Mucosa of stomach (tissue), 1 donor: ENCODE results near the gene RAB35.
"Not testable (repeated sequence)": the region's sequence is repeated elsewhere in the genome, so short reads cannot be mapped to it uniquely, and the experiment has no call there.

ENCODE experiments used
- H3K27me3 ChIP-seq: one replicate; pipeline ENCODE4 v1.7.0; 2013; ENCODE audit warnings: mild to moderate bottlenecking, low read length; ENCODE audit not compliant: control insufficient read depth, insufficient read depth
- H3K36me3 ChIP-seq: one replicate; pipeline ENCODE4 v1.7.0; 2013; ENCODE audit warnings: low read length; ENCODE audit not compliant: control insufficient read depth, insufficient read depth
- H3K4me1 ChIP-seq: one replicate; pipeline ENCODE4 v1.7.0; 2013; ENCODE audit warnings: mild to moderate bottlenecking, low read length; ENCODE audit not compliant: control insufficient read depth, insufficient read depth
- H3K4me3 ChIP-seq: one replicate; pipeline ENCODE4 v1.7.0; 2013; ENCODE audit warnings: low read length
- H3K9ac ChIP-seq: one replicate; pipeline ENCODE4 v1.7.0; 2013; ENCODE audit warnings: mild to moderate bottlenecking, low read length, moderate library complexity
- H3K9me3 ChIP-seq: one replicate; pipeline ENCODE4 v1.7.0; 2013; ENCODE audit warnings: mild to moderate bottlenecking, low read length, moderate library complexity; ENCODE audit not compliant: control insufficient read depth
- donor health status: Pancreatic carcinoma.

RAB35 gene

GRCh38 chr12:120056739-120057138 is 59.8 kb downstream of the RAB35 start:
- Histone ChIP-seq H3K4me1 (peaks cover 19% of the 10 kb centered on the region), H3K9me3 (no peaks in the 10 kb centered on the region), H3K36me3 (no peaks in the 10 kb centered on the region), H3K27me3 (no peaks in the 10 kb centered on the region), H3K4me3 (no peak overlapping the region), H3K9ac (no peak overlapping the region)

DNA sequence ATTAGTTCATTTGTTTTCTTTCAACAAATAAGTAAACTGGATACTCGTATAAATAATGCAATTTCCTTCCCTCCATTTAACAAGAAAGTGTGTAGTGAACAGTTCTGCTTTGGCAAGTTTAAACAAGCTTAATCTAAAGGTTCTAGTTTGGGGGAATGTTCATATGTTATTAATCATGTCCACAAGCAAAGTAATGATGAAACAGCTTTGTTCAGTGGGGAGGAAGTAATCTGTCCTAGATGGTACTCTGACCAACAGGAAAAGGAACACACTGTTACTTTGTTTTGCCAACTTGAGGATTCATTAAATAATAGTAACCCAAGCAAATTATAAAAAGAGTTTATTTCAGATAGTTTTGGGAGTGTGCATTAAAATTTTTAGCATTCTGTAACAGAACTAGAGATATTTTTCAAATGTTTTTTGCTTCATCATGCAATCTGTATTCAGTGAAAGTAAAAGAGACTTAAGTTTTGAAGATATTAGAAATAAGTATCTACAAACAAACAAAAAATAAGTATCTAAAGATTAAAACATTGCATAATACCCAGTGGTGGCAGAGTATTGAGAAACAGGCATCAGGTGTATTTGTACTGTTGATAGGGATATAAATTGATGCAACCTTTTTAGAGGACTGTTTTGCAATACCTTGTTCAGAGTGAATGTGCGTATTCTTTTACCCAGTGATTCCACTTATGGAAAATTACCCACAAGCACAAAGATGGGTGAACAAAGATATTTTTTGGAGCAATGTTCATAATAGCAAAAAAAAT is 61.1 kb downstream of the RAB35 start:
- peaks cover 9% of the 10 kb centered on the region for H3K4me1 ChIP-seq
- no peaks in the 10 kb centered on the region for H3K9me3 ChIP-seq
- no peaks in the 10 kb centered on the region for H3K36me3 ChIP-seq
- no peaks in the 10 kb centered on the region for H3K27me3 ChIP-seq
- no peak overlapping the region for H3K4me3 ChIP-seq
- H3K9ac ChIP-seq: no peak overlapping the region

GRCh38 chr12:120054293-120054692 is 62.3 kb downstream of the RAB35 start:
- H3K9ac ChIP-seq: no peak overlapping the region
- no peaks in the 10 kb centered on the region for H3K27me3 ChIP-seq
- H3K36me3 ChIP-seq: no peaks in the 10 kb centered on the region
- no peaks in the 10 kb centered on the region for H3K4me1 ChIP-seq
- H3K4me3 ChIP-seq: no peak overlapping the region
- H3K9me3 ChIP-seq: no peaks in the 10 kb centered on the region

DNA sequence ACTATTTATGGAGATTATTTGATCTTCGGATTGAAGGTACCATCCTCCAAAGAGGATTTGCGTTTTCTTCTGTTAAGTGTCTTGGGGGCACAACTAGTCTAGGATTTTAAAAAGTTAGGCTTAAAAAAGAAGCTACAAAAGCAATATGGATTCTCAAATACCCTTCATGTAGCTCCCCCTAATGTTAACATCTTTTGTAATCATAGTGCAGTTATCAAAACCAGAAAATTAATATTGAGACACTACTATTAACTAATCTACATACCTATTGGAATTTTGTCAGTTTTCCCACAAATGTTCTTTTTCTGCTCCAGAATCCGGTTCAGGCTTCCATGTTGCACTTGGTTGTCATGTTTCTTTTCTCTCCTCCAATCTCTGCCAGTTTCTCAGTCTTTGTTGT is 65.0 kb downstream of the RAB35 start:
- H3K9me3 ChIP-seq: no peaks in the 10 kb centered on the region
- H3K4me1 ChIP-seq: no peaks in the 10 kb centered on the region

GRCh38 chr12:120049426-120049825 is 67.1 kb downstream of the RAB35 start:
- no peak overlapping the region for H3K4me3 ChIP-seq
- H3K27me3 ChIP-seq: no peaks in the 10 kb centered on the region
- H3K4me1 ChIP-seq: no peaks in the 10 kb centered on the region
- H3K9me3 ChIP-seq: no peaks in the 10 kb centered on the region
- H3K9ac ChIP-seq: no peak overlapping the region
- H3K36me3 ChIP-seq: no peaks in the 10 kb centered on the region

More for the DNA sequence above, 65.0 kb downstream of the RAB35 start:
- Histone ChIP-seq H3K36me3 (no peaks in the 10 kb centered on the region), H3K9ac (no peak overlapping the region), H3K27me3 (no peaks in the 10 kb centered on the region), H3K4me3 (no peak overlapping the region)

- no peaks in the 10 kb centered on the region for H3K27me3 ChIP-seq
- no peaks in the 10 kb centered on the region for H3K36me3 ChIP-seq
- no peaks in the 10 kb centered on the region for H3K9me3 ChIP-seq
- peaks cover 9% of the 10 kb centered on the region for H3K4me1 ChIP-seq
- no peak overlapping the region for H3K9ac ChIP-seq
- H3K4me3 ChIP-seq: no peak overlapping the region
Measured at GRCh38 chr12:120048263-120048662, 68.3 kb downstream of the RAB35 start.

DNA sequence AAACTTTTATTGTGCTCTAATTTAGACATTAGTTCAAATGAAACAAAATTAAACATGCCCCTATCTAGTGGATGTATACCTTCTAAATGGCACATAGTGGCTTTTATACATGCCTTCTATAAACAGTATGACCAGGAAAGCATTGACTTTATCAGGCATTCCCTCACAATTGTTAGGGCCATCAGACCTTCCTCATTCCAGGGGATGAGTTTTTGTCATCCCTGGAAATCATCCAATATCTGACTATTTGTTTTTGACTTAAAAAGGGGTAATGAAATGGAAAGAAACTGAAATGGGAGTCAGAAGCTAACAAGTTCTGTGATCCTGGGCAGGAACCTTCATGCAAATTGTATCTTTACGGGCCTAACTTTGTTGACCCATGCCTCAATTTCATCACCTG is 69.5 kb downstream of the RAB35 start:
- Histone ChIP-seq H3K27me3 (no peaks in the 10 kb centered on the region), H3K4me1 (peaks cover 12% of the 10 kb centered on the region)

DNA sequence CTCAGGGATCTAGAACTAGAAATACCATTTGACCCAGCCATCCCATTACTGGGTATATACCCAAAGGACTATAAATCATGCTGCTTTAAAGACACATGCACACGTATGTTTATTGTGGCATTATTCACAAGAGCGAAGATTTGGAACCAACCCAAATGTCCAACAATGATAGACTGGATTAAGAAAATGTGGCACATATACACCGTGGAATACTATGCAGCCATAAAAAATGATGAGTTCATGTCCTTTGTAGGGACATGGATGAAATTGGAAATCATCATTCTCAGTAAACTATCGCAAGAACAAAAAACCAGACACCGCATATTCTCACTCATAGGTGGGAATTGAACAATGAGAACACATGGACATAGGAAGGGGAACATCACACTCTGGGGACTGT is 71.2 kb downstream of the RAB35 start:
- H3K9ac ChIP-seq, H3K9me3 ChIP-seq, H3K27me3 ChIP-seq, H3K36me3 ChIP-seq, H3K4me3 ChIP-seq: not testable (repeated sequence)
- H3K4me1 ChIP-seq: peaks cover 23% of the 10 kb centered on the region

More for the DNA sequence above, 69.5 kb downstream of the RAB35 start:
- Histone ChIP-seq H3K9me3 (no peaks in the 10 kb centered on the region), H3K36me3 (no peaks in the 10 kb centered on the region), H3K9ac (no peak overlapping the region), H3K4me3 (no peak overlapping the region)
